IMR-90 (cell line): ENCODE data around the gene ERC2. TPM values are rescaled to one million over a fixed set of nuclear protein-coding genes. Genes with fewer than 3 reads are reported as not detected.

Experiments used
- ATAC-seq: fragments of 200-7000 bp; cut with Tn5 transposase; 2 replicates; pipeline ENCODE4 v1.9.1; 2020; ENCODE audit warnings: low read depth, mild to moderate bottlenecking, moderate library complexity
- BruUV-seq: library from RNA; stranded (reverse); fragments of 400-500 nt; replicated peaks from 2 replicates; lab custom pipeline; 2021; lab: Mats Ljungman, UMichigan
- CTCF ChIA-PET: fragments of 300-600 bp; formaldehyde crosslinking; extraction: SDS; loops from one replicate; lab custom pipeline; 2021; ENCODE audit warnings: antibody characterized with exemption; lab: Yijun Ruan, JAX
- POLR2A ChIA-PET: fragments of 300-600 bp; sonication (Branson Sonifier 250); formaldehyde crosslinking; loops from one replicate; lab custom pipeline; 2022; ENCODE audit warnings: antibody characterized with exemption; ENCODE audit not compliant: unreplicated experiment; lab: Charles Lee
- DNase-seq: peaks from one replicate; pipeline ENCODE4 v3.0.0; 2013
- H2AFZ ChIP-seq: replicated peaks from 2 replicates; pipeline ENCODE3; 2013; ENCODE audit warnings: low read length, mild to moderate bottlenecking; ENCODE audit not compliant: poor library complexity
- H2AK5ac ChIP-seq: 2 replicates; pipeline ENCODE4 v1.6.1; 2013; ENCODE audit warnings: low read depth, low read length, inconsistent platforms
- H2AK9ac ChIP-seq: replicated peaks from 2 replicates; pipeline ENCODE3; 2013; ENCODE audit warnings: mild to moderate bottlenecking, low read depth, low read length, moderate library complexity; ENCODE audit not compliant: poor library complexity
- H2BK120ac ChIP-seq: 2 replicates; pipeline ENCODE4 v1.6.1; 2013; ENCODE audit warnings: low read depth, low read length, inconsistent platforms
- H2BK15ac ChIP-seq: 3 replicates; pipeline ENCODE4 v1.6.1; 2013; ENCODE audit warnings: low read depth, low read length, inconsistent platforms
- H2BK20ac ChIP-seq: 2 replicates; pipeline ENCODE4 v1.6.1; 2013; ENCODE audit warnings: low read depth, mild to moderate bottlenecking, inconsistent platforms, low read length, moderate library complexity
- H2BK5ac ChIP-seq: 2 replicates; pipeline ENCODE4 v1.6.1; 2013; ENCODE audit warnings: mild to moderate bottlenecking, low read depth, low read length, inconsistent platforms; ENCODE audit not compliant: poor library complexity, severe bottlenecking
- H3K14ac ChIP-seq: replicated peaks from 2 replicates; pipeline ENCODE4 v1.6.1; 2013; ENCODE audit warnings: low read depth, low read length, inconsistent platforms
- H3K18ac ChIP-seq: 2 replicates; pipeline ENCODE4 v1.6.1; 2013; ENCODE audit warnings: low read depth, low read length, control low read depth
- H3K23ac ChIP-seq: 2 replicates; pipeline ENCODE4 v1.6.1; 2013; ENCODE audit warnings: low read depth, low read length, inconsistent platforms
- H3K27ac ChIP-seq: 2 replicates; pipeline ENCODE4 v1.5.1; 2013; ENCODE audit warnings: mild to moderate bottlenecking, control low read depth, low read length; ENCODE audit not compliant: insufficient read depth
- H3K27me3 ChIP-seq: 2 replicates; pipeline ENCODE4 v1.6.1; 2013; ENCODE audit warnings: low read length; ENCODE audit not compliant: control insufficient read depth, insufficient read depth
- H3K36me3 ChIP-seq: 2 replicates; pipeline ENCODE4 v1.6.1; 2013; ENCODE audit warnings: low read length, mixed read lengths; ENCODE audit not compliant: control insufficient read depth, insufficient read depth
- H3K4ac ChIP-seq: 2 replicates; pipeline ENCODE4 v1.6.1; 2013; ENCODE audit warnings: low read depth, low read length, inconsistent platforms
- H3K4me1 ChIP-seq: 2 replicates; pipeline ENCODE4 v1.6.1; 2013; ENCODE audit warnings: low read length, mixed read lengths; ENCODE audit not compliant: control insufficient read depth, insufficient read depth
- H3K4me2 ChIP-seq: 2 replicates; pipeline ENCODE4 v1.6.1; 2013; ENCODE audit warnings: low read depth, mild to moderate bottlenecking, control low read depth, low read length, moderate library complexity
- H3K4me3 ChIP-seq: 2 replicates; pipeline ENCODE4 v1.5.1; 2013; ENCODE audit warnings: low read depth, mild to moderate bottlenecking, control low read depth, low read length, moderate library complexity; ENCODE audit not compliant: insufficient read depth
- H3K56ac ChIP-seq: 2 replicates; pipeline ENCODE4 v1.6.1; 2013; ENCODE audit warnings: low read length, inconsistent platforms; ENCODE audit not compliant: insufficient read depth; ENCODE audit errors: extremely low read depth
- H3K79me1 ChIP-seq, 2 experiments: 2 replicates each; pipeline ENCODE4 v1.6.1; 2013; ENCODE audit warnings: low read length in 2 of 2, inconsistent platforms in 1 of 2, low read depth in 1 of 2
- H3K9ac ChIP-seq: 2 replicates; pipeline ENCODE4 v1.6.1; 2013; ENCODE audit warnings: low read depth, low read length, control low read depth
- H3K9me1 ChIP-seq: 2 replicates; pipeline ENCODE4 v1.6.1; 2013; ENCODE audit warnings: low read length, inconsistent platforms; ENCODE audit not compliant: insufficient read depth
- H3K9me3 ChIP-seq: 2 replicates; pipeline ENCODE4 v1.6.1; 2013; ENCODE audit warnings: low read length; ENCODE audit not compliant: control insufficient read depth, insufficient read depth
- H4K20me1 ChIP-seq: 2 replicates; pipeline ENCODE4 v1.6.1; 2013; ENCODE audit warnings: low read length, inconsistent platforms; ENCODE audit not compliant: insufficient read depth
- H4K5ac ChIP-seq: 2 replicates; pipeline ENCODE4 v1.6.1; 2013; ENCODE audit warnings: mild to moderate bottlenecking, low read depth, low read length, control low read depth
- H4K8ac ChIP-seq, 2 experiments: 2 replicates each; pipeline ENCODE4 v1.6.1; 2013; ENCODE audit warnings: low read depth in 2 of 2, low read length in 2 of 2, control low read depth in 1 of 2, inconsistent platforms in 1 of 2
- H4K91ac ChIP-seq: 2 replicates; pipeline ENCODE4 v1.6.1; 2013; ENCODE audit warnings: low read depth, low read length, inconsistent platforms; ENCODE audit not compliant: insufficient read depth
- CEBPB ChIP-seq: IDR thresholded peaks from 2 replicates; pipeline ENCODE4 v1.6.1; 2012; ENCODE audit warnings: low read depth, low read length, improper control_type of control experiment
- MAFK ChIP-seq: IDR thresholded peaks from 2 replicates; pipeline ENCODE4 v1.6.1; 2012; ENCODE audit warnings: low read depth, low read length, improper control_type of control experiment
- NFE2L2 ChIP-seq: fragments of 150-350 bp; IDR thresholded peaks from 2 replicates; pipeline ENCODE4 v1.6.1; 2016; ENCODE audit warnings: low read depth, mild to moderate bottlenecking, low read length
- RAD21 ChIP-seq: IDR thresholded peaks from 2 replicates; pipeline ENCODE4 v1.6.1; 2012; ENCODE audit warnings: low read length, improper control_type of control experiment
- WGBS, 2 experiments: methylation state at CpG; one replicate each; pipeline versions ENCODE4 v1.1.5 to v1.1.7; 2013; ENCODE audit warnings: missing lambda C conversion rate in 2 of 2; ENCODE audit not compliant: insufficient read length in 1 of 2; ENCODE audit errors: extremely low coverage in 2 of 2; 5-methylcytosine and 5-hydroxymethylcytosine counted together
- dilution Hi-C: fragments of 300-500 bp; cut with HindIII; formaldehyde crosslinking; loops from one replicate; pipeline ENCODE4 v1.14.3; 2018; ENCODE audit warnings: low sequenced_read_pairs; ENCODE audit not compliant: unreplicated experiment
- in situ Hi-C: fragments of 300-500 bp; cut with MboI; formaldehyde crosslinking; loops from 3 replicates; pipeline ENCODE4 v1.14.3; 2019; ENCODE audit warnings: low sequenced_read_pairs, inconsistent platforms, mixed read lengths
- intact Hi-C: fragments of 100-400 bp; cut with micrococcal nuclease; formaldehyde crosslinking; loops from 2 replicates; pipeline ENCODE4 v1.10.0; 2022
- polyA plus RNA-seq, 3 experiments: library from polyadenylated mRNA; depleted of rRNA; stranded (reverse); fragments of >200 nt; gene quantifications; 2 replicates each; pipeline ENCODE4 v1.2.3, GENCODE V29; 2012; ENCODE audit warnings: low replicate concordance in 1 of 3
- total RNA-seq: library from RNA; depleted of rRNA; stranded (reverse); fragments of >200 nt; gene quantifications from 2 replicates; pipeline ENCODE4 v1.2.3, GENCODE V29; 2012

The ERC2 gene
- total and polyA plus RNA-seq, 2 of the 4 experiments (the other 2 are of a cell fraction): 0.17 to 0.18 TPM

GRCh38 chr3:55623786-55624185 is 844.5 kb downstream of the ERC2 start:
- TF ChIP-seq CEBPB (peak; percentile 57; the same call in 1 of the 2 replicates), RAD21 (no peak), MAFK (no peak), NFE2L2 (no peak)
- Histone ChIP-seq H3K9ac (no peak overlapping the region), H3K36me3 (no peaks in the 10 kb centered on the region), H3K79me1 (no peaks in the 10 kb centered on the region), H3K27ac (no peak overlapping the region), H3K23ac (no peak overlapping the region), H3K14ac (no peak overlapping the region), H3K4me2 (no peak overlapping the region), H2AK5ac (no peak overlapping the region), H4K91ac (no peak overlapping the region), H2BK20ac (no peak overlapping the region), H2AFZ (no peak overlapping the region), H3K18ac (no peak overlapping the region), H2BK15ac (no peak overlapping the region; the same call in 2 of the 3 replicates), H3K27me3 (no peaks in the 10 kb centered on the region), H3K9me3 (no peaks in the 10 kb centered on the region), H3K4me3 (no peak overlapping the region), H3K9me1 (peaks cover 10% of the 10 kb centered on the region), H2BK5ac (no peak overlapping the region), H3K4ac (peak overlapping the region; percentile 6; the same call in 1 of the 2 replicates), H4K8ac (no peak overlapping the region), H3K4me1 (peaks cover 18% of the 10 kb centered on the region), H2AK9ac (no peak overlapping the region), H4K20me1 (no peaks in the 10 kb centered on the region), H3K56ac (no peak overlapping the region), H2BK120ac (0 out of 2 replicates have a peak overlapping the region, but pooled peaks have one; percentile 38), H4K5ac (no peak overlapping the region)
- peak; percentile 41 for DNase-seq
- in situ Hi-C loops (no loop called here), dilution Hi-C loops (no loop called here), intact Hi-C loops (loop anchor here (5.0 to 10.0 kb wide), 3 partner anchors 99 to 429 kb away; no protein-coding TSS in a partner anchor)
- no peak for ATAC-seq
- ChIA-PET POLR2A (no interaction called here), CTCF (no interaction called here)
- 100% methylated on average over 1 of the region's 2 CpGs; no CpG with 5 or more reads in 1 of the 2 experiments for WGBS, 2 experiments
- BruUV-seq: no TSS peak
